Activated CD4-positive, alpha-beta T cell treated with anti-CD3 and anti-CD28 coated beads for 36 hours (primary cell): ENCODE data around the gene TCTN2. TPM values are rescaled to one million over a fixed set of nuclear protein-coding genes. Genes with fewer than 3 reads are reported as not detected.

Experiments
- ATAC-seq: fragments of 200-7000 bp; cut with Tn5 transposase; one replicate; pipeline ENCODE4 v1.10.0; 2021; ENCODE audit warnings: mild to moderate bottlenecking, moderate library complexity
- CTCF ChIA-PET: fragments of 350-600 bp; sonication (Branson Sonifier 250); formaldehyde crosslinking; loops from one replicate; lab custom pipeline; 2021; ENCODE audit warnings: antibody characterized with exemption; lab: Charles Lee
- POLR2A ChIA-PET: fragments of 350-600 bp; sonication (Branson Sonifier 250); formaldehyde crosslinking; loops from one replicate; lab custom pipeline; 2021; ENCODE audit warnings: antibody characterized with exemption, inconsistent platforms; lab: Charles Lee
- DNase-seq: peaks from one replicate; pipeline ENCODE4 v3.0.0-alpha.2; 2020
- H3K27ac Mint-ChIP-seq: one replicate; pipeline ENCODE4 v1.8.0; 2021; ENCODE audit warnings: mixed read lengths
- H3K27me3 Mint-ChIP-seq: one replicate; pipeline ENCODE4 v1.8.0; 2021; ENCODE audit warnings: mixed read lengths
- H3K36me3 Mint-ChIP-seq: one replicate; pipeline ENCODE4 v1.8.0; 2021; ENCODE audit warnings: low read depth, mixed read lengths
- H3K4me1 Mint-ChIP-seq: one replicate; pipeline ENCODE4 v1.8.0; 2021; ENCODE audit warnings: mixed read lengths
- H3K4me3 Mint-ChIP-seq: one replicate; pipeline ENCODE4 v1.8.0; 2021; ENCODE audit warnings: mild to moderate bottlenecking, moderate library complexity, mixed read lengths
- H3K9me3 Mint-ChIP-seq: one replicate; pipeline ENCODE4 v1.8.0; 2021; ENCODE audit warnings: low read depth, mixed read lengths
- intact Hi-C, 2 experiments: fragments of 100-400 bp; cut with DNase I in 1 of 2; cut with micrococcal nuclease in 1 of 2; formaldehyde crosslinking; loops; one replicate each; pipeline versions ENCODE4 v1.14.2 to v1.15.1; 2022 to 2024; cut with DNase I, micrococcal nuclease
- total RNA-seq, 2 experiments: library from RNA; stranded (reverse); gene quantifications; one replicate each; pipeline ENCODE4 v1.2.3, GENCODE V29; 2021

Gene TCTN2
- total RNA-seq, 2 experiments from 2014 or later: 4.4 to 4.5 TPM

DNA sequence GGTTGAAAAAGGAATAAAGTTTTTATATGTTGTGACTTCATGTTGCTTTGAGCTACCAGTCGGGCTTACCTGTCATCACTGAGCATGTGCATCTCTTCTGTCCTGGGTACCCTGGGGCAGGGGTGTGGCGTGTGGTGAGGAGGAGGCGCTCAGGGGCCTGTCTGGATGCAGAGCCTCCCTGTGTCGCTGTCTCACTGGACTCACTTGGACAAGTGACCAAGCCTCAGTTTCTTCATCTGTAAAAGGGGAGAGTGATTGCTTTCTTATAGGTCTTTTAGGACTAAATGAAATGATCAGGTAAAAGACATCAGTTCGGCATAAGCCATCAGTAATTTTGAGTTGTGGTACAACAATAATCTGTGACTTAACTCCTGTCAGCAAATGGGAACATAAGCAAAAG lies 63.4 kb downstream of the TCTN2 start:
- H3K9me3 Mint-ChIP-seq: no peaks in the 10 kb centered on the region
- no peak for ATAC-seq
- no peak overlapping the region for H3K27ac Mint-ChIP-seq
- H3K4me1 Mint-ChIP-seq: peaks cover 20% of the 10 kb centered on the region
- DNase-seq: no peak
- H3K4me3 Mint-ChIP-seq: no peak overlapping the region
- POLR2A ChIA-PET: interaction anchor here (0.5 kb wide), 1 partner anchor 112 kb away, joined by 4 read pairs; no protein-coding TSS in a partner anchor
- intact Hi-C loops: no loop called here
- peaks cover 69% of the 10 kb centered on the region for H3K36me3 Mint-ChIP-seq
- CTCF ChIA-PET: interaction anchor here (0.5 to 1.2 kb wide), 5 partner anchors 12 to 465 kb away, joined by 3 to 5 read pairs (median 3); no protein-coding TSS in a partner anchor
- no peaks in the 10 kb centered on the region for H3K27me3 Mint-ChIP-seq

DNA sequence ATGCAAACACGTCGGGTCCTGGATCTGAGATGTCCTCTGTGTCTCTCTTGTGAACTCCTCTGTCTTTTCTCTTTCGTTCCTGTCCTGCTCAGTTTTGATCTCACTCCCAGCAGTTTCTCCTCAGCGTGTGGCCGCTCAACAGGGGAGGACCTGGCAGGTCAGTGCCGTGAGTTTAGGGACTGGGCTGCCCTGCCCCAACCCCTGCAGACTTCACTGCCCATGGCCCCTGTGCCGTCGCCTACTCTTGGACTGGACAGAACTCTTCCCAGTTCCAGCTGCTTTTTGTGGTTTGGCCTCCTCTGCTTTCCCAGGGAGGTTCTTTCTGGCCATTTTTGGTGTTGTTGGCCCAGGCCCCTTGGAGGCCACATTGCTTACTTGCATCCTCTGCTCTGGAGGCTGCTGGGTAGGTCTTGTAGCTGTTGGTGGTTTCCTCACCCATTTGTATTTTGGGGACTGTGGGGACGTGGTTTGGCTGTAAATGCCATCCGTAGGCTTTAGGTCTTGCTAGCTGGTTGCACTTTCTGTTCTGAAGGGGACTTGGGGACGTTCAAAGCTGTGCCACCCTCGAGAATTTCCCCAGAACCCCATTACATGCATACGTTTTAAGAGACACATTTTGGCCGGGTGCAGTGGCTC lies 71.1 kb downstream of the TCTN2 start:
- H3K4me3 Mint-ChIP-seq: no peak overlapping the region
- H3K4me1 Mint-ChIP-seq: peaks cover 26% of the 10 kb centered on the region
- peaks cover 73% of the 10 kb centered on the region for H3K36me3 Mint-ChIP-seq
- intact Hi-C loops: loop anchor here (2.0 kb wide), 1 partner anchor 27 kb away; no protein-coding TSS in a partner anchor
- CTCF ChIA-PET: interaction anchor here (0.7 to 1.5 kb wide), 2 partner anchors 8 to 763 kb away, joined by 3 read pairs; no protein-coding TSS in a partner anchor
- H3K27ac Mint-ChIP-seq: peak overlapping the region; percentile 82
- no peaks in the 10 kb centered on the region for H3K9me3 Mint-ChIP-seq
- no peaks in the 10 kb centered on the region for H3K27me3 Mint-ChIP-seq
- POLR2A ChIA-PET: interaction anchor here (0.6 kb wide), 1 partner anchor 29 kb away, joined by 6 read pairs; no protein-coding TSS in a partner anchor
- ATAC-seq: peak; percentile 70
- DNase-seq: no peak

GRCh38 chr12:123743002-123743401 lies 72.1 kb downstream of the TCTN2 start:
- CTCF ChIA-PET: no interaction called here
- no peaks in the 10 kb centered on the region for H3K27me3 Mint-ChIP-seq
- peaks cover 32% of the 10 kb centered on the region for H3K4me1 Mint-ChIP-seq
- DNase-seq (no peak), ATAC-seq (peak; percentile 39)
- intact Hi-C loops: loop anchor here (2.0 kb wide), 1 partner anchor 28 kb away; no protein-coding TSS in a partner anchor
- peaks cover 74% of the 10 kb centered on the region for H3K36me3 Mint-ChIP-seq
- H3K9me3 Mint-ChIP-seq: no peaks in the 10 kb centered on the region
- H3K27ac Mint-ChIP-seq: peak overlapping the region; percentile 74
- no peak overlapping the region for H3K4me3 Mint-ChIP-seq
- POLR2A ChIA-PET: no interaction called here

GRCh38 chr12:123744836-123745235 lies 73.9 kb downstream of the TCTN2 start:
- DNase-seq (peak; percentile 33), ATAC-seq (no peak)
- H3K27ac Mint-ChIP-seq: no peak overlapping the region
- intact Hi-C loops: no loop called here
- no peak overlapping the region for H3K4me3 Mint-ChIP-seq
- no peaks in the 10 kb centered on the region for H3K9me3 Mint-ChIP-seq
- H3K36me3 Mint-ChIP-seq: peaks cover 79% of the 10 kb centered on the region
- POLR2A ChIA-PET: no interaction called here
- H3K4me1 Mint-ChIP-seq: peaks cover 32% of the 10 kb centered on the region
- no peaks in the 10 kb centered on the region for H3K27me3 Mint-ChIP-seq
- CTCF ChIA-PET: interaction anchor here (1.3 kb wide), 1 partner anchor 36 kb away, joined by 3 read pairs; no protein-coding TSS in a partner anchor

DNA sequence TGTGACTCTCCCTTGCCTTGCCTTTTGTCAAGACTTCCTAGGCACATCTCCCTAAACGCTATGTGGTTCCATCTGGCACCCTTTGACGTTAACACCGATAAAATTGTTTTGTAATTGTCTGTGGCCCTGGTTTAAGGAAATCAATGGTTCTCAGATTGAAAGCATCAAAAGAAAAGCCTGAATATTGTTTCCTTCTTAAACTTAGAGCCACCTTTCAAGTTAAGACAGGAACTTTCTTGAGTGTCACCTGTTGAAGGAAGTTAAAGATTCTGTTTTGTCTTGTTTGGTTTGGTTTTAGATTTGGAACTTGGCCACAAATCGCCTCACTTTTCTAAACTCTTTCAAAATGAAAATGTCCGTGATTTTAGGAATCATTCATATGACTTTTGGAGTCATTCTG lies 76.4 kb downstream of the TCTN2 start:
- peaks cover 71% of the 10 kb centered on the region for H3K36me3 Mint-ChIP-seq
- no peaks in the 10 kb centered on the region for H3K27me3 Mint-ChIP-seq
- POLR2A ChIA-PET: no interaction called here
- no peaks in the 10 kb centered on the region for H3K9me3 Mint-ChIP-seq
- ATAC-seq (no peak), DNase-seq (no peak)
- H3K27ac Mint-ChIP-seq: peak overlapping the region; percentile 7
- CTCF ChIA-PET: interaction anchor here (0.6 kb wide), 1 partner anchor 79 kb away, joined by 4 read pairs; no protein-coding TSS in a partner anchor
- no peak overlapping the region for H3K4me3 Mint-ChIP-seq
- intact Hi-C loops: no loop called here
- H3K4me1 Mint-ChIP-seq: peaks cover 21% of the 10 kb centered on the region

- no peaks in the 10 kb centered on the region for H3K9me3 Mint-ChIP-seq
- ChIA-PET CTCF (no interaction called here), POLR2A (no interaction called here)
- no peak overlapping the region for H3K4me3 Mint-ChIP-seq
- H3K4me1 Mint-ChIP-seq: peaks cover 14% of the 10 kb centered on the region
- no peak overlapping the region for H3K27ac Mint-ChIP-seq
- no peak for ATAC-seq
- DNase-seq: no peak
- intact Hi-C loops: no loop called here
- H3K27me3 Mint-ChIP-seq: no peaks in the 10 kb centered on the region
- peaks cover 68% of the 10 kb centered on the region for H3K36me3 Mint-ChIP-seq
Observed at GRCh38 chr12:123748161-123748560, 77.2 kb downstream of the TCTN2 start.

GRCh38 chr12:123748661-123749060 lies 77.7 kb downstream of the TCTN2 start:
- intact Hi-C loops: no loop called here

DNA sequence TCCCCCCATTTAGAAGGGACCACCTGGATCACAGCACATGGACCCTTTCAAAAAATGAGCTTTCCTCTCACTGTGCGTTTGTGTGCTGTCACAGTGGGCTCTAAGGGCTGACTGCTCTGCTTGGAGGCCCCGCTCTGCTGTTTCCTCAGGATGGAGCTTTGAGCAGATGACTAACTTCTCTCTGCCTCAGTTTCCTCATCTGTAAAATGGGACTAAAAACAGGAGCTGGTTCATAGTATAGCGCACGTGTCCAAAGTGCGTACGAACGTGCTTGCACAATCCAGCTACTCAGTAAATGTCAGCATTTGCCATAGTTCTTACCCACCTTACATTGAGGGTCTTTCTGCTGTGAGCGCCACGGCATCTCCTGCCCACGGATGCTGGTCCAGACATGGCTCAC lies 78.4 kb downstream of the TCTN2 start:
- Mint-ChIP-seq H3K9me3 (no peaks in the 10 kb centered on the region), H3K4me1 (peaks cover 13% of the 10 kb centered on the region), H3K36me3 (peaks cover 68% of the 10 kb centered on the region), H3K27ac (no peak overlapping the region), H3K4me3 (no peak overlapping the region), H3K27me3 (no peaks in the 10 kb centered on the region)
- ChIA-PET POLR2A (no interaction called here), CTCF (interaction anchor here (0.6 to 1.5 kb wide), 2 partner anchors 7 to 34 kb away, joined by 3 read pairs; no protein-coding TSS in a partner anchor)
- no peak for DNase-seq
- ATAC-seq: no peak
- intact Hi-C loops: no loop called here

More at GRCh38 chr12:123748661-123749060, 77.7 kb downstream of the TCTN2 start:
- no peak overlapping the region for H3K4me3 Mint-ChIP-seq
- CTCF ChIA-PET: no interaction called here
- no peaks in the 10 kb centered on the region for H3K9me3 Mint-ChIP-seq
- peaks cover 68% of the 10 kb centered on the region for H3K36me3 Mint-ChIP-seq
- POLR2A ChIA-PET: no interaction called here
- DNase-seq (no peak), ATAC-seq (no peak)
- no peaks in the 10 kb centered on the region for H3K27me3 Mint-ChIP-seq
- peaks cover 13% of the 10 kb centered on the region for H3K4me1 Mint-ChIP-seq
- H3K27ac Mint-ChIP-seq: no peak overlapping the region

DNA sequence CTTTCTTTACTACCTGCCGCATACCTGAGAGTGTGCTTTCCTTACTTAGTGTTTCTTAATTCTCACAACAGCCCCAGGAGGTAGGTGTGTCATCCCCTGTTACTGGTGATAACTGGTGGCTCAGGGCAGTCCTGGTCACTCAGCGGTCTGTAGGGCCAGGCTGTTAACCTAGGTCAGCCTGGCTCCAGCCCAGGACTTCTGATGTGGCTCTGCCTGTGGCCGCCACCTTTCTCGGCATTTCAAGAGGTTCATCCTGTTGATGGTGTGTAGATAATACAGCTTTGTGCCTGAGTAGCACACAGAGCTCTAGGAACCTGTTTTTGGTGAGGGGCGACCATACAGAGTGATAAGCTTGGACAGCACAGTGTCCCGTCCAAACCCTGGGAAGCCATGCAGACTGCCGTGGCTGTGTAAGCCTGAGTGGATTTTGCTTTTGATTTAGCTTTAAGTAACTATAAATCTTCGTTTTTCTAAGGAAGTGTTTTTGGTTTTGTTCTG lies 79.3 kb downstream of the TCTN2 start:
- ChIA-PET POLR2A (interaction anchor here (0.6 kb wide), 1 partner anchor 13 kb away, joined by 3 read pairs; no protein-coding TSS in a partner anchor), CTCF (interaction anchor here (0.6 to 1.5 kb wide), 3 partner anchors 8 to 33 kb away, joined by 3 read pairs; no protein-coding TSS in a partner anchor)
- no peak overlapping the region for H3K27ac Mint-ChIP-seq
- no peaks in the 10 kb centered on the region for H3K27me3 Mint-ChIP-seq
- ATAC-seq (no peak), DNase-seq (no peak)
- intact Hi-C loops: no loop called here
- no peaks in the 10 kb centered on the region for H3K9me3 Mint-ChIP-seq
- no peak overlapping the region for H3K4me3 Mint-ChIP-seq
- H3K36me3 Mint-ChIP-seq: peaks cover 67% of the 10 kb centered on the region
- H3K4me1 Mint-ChIP-seq: peaks cover 13% of the 10 kb centered on the region

GRCh38 chr12:123752046-123752445 lies 81.1 kb downstream of the TCTN2 start:
- intact Hi-C loops: no loop called here
- H3K27me3 Mint-ChIP-seq: no peaks in the 10 kb centered on the region
- H3K4me3 Mint-ChIP-seq: no peak overlapping the region
- peaks cover 10% of the 10 kb centered on the region for H3K4me1 Mint-ChIP-seq
- no peaks in the 10 kb centered on the region for H3K9me3 Mint-ChIP-seq
- POLR2A ChIA-PET: no interaction called here
- peak overlapping the region; percentile 65 for H3K27ac Mint-ChIP-seq
- H3K36me3 Mint-ChIP-seq: peaks cover 61% of the 10 kb centered on the region
- CTCF ChIA-PET: interaction anchor here (0.5 to 0.7 kb wide), 2 partner anchors 40 to 98 kb away, joined by 3 to 4 read pairs; no protein-coding TSS in a partner anchor
- no peak for DNase-seq
- peak; percentile 42 for ATAC-seq

GRCh38 chr12:123754041-123754772 lies 83.3 kb downstream of the TCTN2 start:
- Mint-ChIP-seq H3K36me3 (peaks cover 49% of the 10 kb centered on the region), H3K9me3 (no peaks in the 10 kb centered on the region), H3K4me3 (no peak overlapping the region), H3K27ac (no peak overlapping the region), H3K4me1 (peaks cover 3% of the 10 kb centered on the region), H3K27me3 (no peaks in the 10 kb centered on the region)
- ChIA-PET POLR2A (no interaction called here), CTCF (interaction anchor here (1.2 kb wide), 1 partner anchor 133 kb away, joined by 3 read pairs; no protein-coding TSS in a partner anchor)
- intact Hi-C loops: no loop called here
- DNase-seq (no peak), ATAC-seq (no peak)
